NCI-H510A (cell line): ENCODE data around the gene OR52J3.
"Not testable (repeated sequence)": the region's sequence is repeated elsewhere in the genome, so short reads cannot be mapped to it uniquely, and the experiment has no call there.

ENCODE experiments used
- DNase-seq: peaks from one replicate; lab custom pipeline; 2025; lab: John Stamatoyannopoulos, UW

Gene OR52J3

GRCh38 chr11:5046226-5046625, at the start of gene OR52J3:
TSS of gene OR52J3 (plus strand) at chr11:5046526. CDS start at chr11:5046526, 0 bp downstream.
- no peak for DNase-seq

GRCh38 chr11:5004424-5005274, 41.7 kb upstream of the OR52J3 start:
- DNase-seq: peak; percentile 37

- no peak for DNase-seq
These were observed 38.8 kb upstream of the OR52J3 start for GRCh38 chr11:5007561-5007960.

GRCh38 chr11:5011254-5011653, 35.1 kb upstream of the OR52J3 start:
- DNase-seq: no peak

GRCh38 chr11:5013012-5013411, 33.3 kb upstream of the OR52J3 start:
- DNase-seq: no peak

GRCh38 chr11:5021996-5022395, 24.3 kb upstream of the OR52J3 start:
- DNase-seq: no peak

- DNase-seq: no peak
These were observed 9.7 kb upstream of the OR52J3 start for GRCh38 chr11:5036669-5037068.

- no peak for DNase-seq
These were observed 8.4 kb upstream of the OR52J3 start for GRCh38 chr11:5037926-5038325.

- no peak for DNase-seq
These were observed 8.0 kb upstream of the OR52J3 start for GRCh38 chr11:5038341-5038740.

GRCh38 chr11:5040876-5041275, 5.5 kb upstream of the OR52J3 start:
- no peak for DNase-seq

GRCh38 chr11:5042091-5042490, 4.2 kb upstream of the OR52J3 start:
- no peak for DNase-seq

GRCh38 chr11:5043380-5043779, 2.9 kb upstream of the OR52J3 start:
- no peak for DNase-seq

- no peak for DNase-seq
These were observed 516 bp downstream of the OR52J3 start for GRCh38 chr11:5046754-5047330.

- DNase-seq: not testable (repeated sequence)
These were observed 12.4 kb downstream of the OR52J3 start for GRCh38 chr11:5058679-5059078.

- no peak for DNase-seq
These were observed 13.1 kb downstream of the OR52J3 start, which contains the start of gene OR52E2 for GRCh38 chr11:5059391-5059790. TSS of gene OR52E2 (minus strand) at chr11:5059627. CDS start at chr11:5059627, 0 bp downstream.

- no peak for DNase-seq
These were observed 18.7 kb downstream of the OR52J3 start for GRCh38 chr11:5065027-5065426.

- DNase-seq: no peak
These were observed 22.9 kb downstream of the OR52J3 start, which contains the start of gene OR52E1 for GRCh38 chr11:5069272-5069671. TSS of gene OR52E1 (plus strand) at chr11:5069572.

GRCh38 chr11:5071799-5072198, 25.5 kb downstream of the OR52J3 start:
- DNase-seq: no peak

GRCh38 chr11:5081405-5081804, 35.1 kb downstream of the OR52J3 start:
- no peak for DNase-seq

- no peak for DNase-seq
These were observed 37.3 kb downstream of the OR52J3 start for GRCh38 chr11:5083602-5084001.

- DNase-seq: no peak
These were observed 42.2 kb downstream of the OR52J3 start for GRCh38 chr11:5088556-5088955.

- no peak for DNase-seq
These were observed 44.3 kb downstream of the OR52J3 start for GRCh38 chr11:5090668-5091067.

GRCh38 chr11:5092821-5093585, 46.7 kb downstream of the OR52J3 start:
- no peak for DNase-seq
